HepG2 (cell line): ENCODE measurements around the gene SPACA4. TPM values are rescaled to one million over a fixed set of nuclear protein-coding genes. Genes with fewer than 3 reads are reported as not detected.

Source experiments
- CENPBD1 ChIP-seq: sonication (generic); formaldehyde crosslinking; IDR thresholded peaks from 2 replicates; pipeline ENCODE4 v1.8.0; 2022; ENCODE audit warnings: missing genetic modification reagents, low read depth, mild to moderate bottlenecking, borderline replicate concordance
- CTCF ChIP-seq: sonication (generic); formaldehyde crosslinking; IDR thresholded peaks from 2 replicates; pipeline ENCODE4 v1.5.0; 2020; ENCODE audit warnings: mild to moderate bottlenecking, missing genetic modification reagents, moderate library complexity
- DMTF1 ChIP-seq: sonication (generic); formaldehyde crosslinking; IDR thresholded peaks from 2 replicates; pipeline ENCODE4 v1.4.0; 2020; ENCODE audit warnings: mild to moderate bottlenecking, missing genetic modification reagents
- KDM5B ChIP-seq: sonication (generic); formaldehyde crosslinking; IDR thresholded peaks from 2 replicates; pipeline ENCODE4 v1.4.0; 2020; ENCODE audit warnings: missing genetic modification reagents, mild to moderate bottlenecking, borderline replicate concordance
- KLF13 ChIP-seq: sonication (generic); formaldehyde crosslinking; IDR thresholded peaks from 2 replicates; pipeline ENCODE4 v1.4.0; 2020; ENCODE audit warnings: mild to moderate bottlenecking, missing genetic modification reagents
- NR2F6 ChIP-seq, 2 experiments: IDR thresholded peaks; 2 replicates each; pipeline ENCODE4 v1.6.1; 2016; ENCODE audit warnings: antibody characterized with exemption in 1 of 2, mild to moderate bottlenecking in 1 of 2
- POGZ ChIP-seq: sonication (generic); formaldehyde crosslinking; IDR thresholded peaks from 2 replicates; pipeline ENCODE4 v1.4.0; 2020; ENCODE audit warnings: mild to moderate bottlenecking, missing genetic modification reagents
- ZC3H13 ChIP-seq: sonication (generic); formaldehyde crosslinking; IDR thresholded peaks from 2 replicates; pipeline ENCODE4 v1.8.1; 2023; ENCODE audit warnings: mild to moderate bottlenecking, missing genetic modification reagents, moderate library complexity
- ZNF280D ChIP-seq: sonication (generic); formaldehyde crosslinking; IDR thresholded peaks from 2 replicates; pipeline ENCODE4 v1.5.1; 2020; ENCODE audit warnings: mild to moderate bottlenecking, missing genetic modification reagents
- ZNF343 ChIP-seq: sonication (generic); formaldehyde crosslinking; IDR thresholded peaks from 2 replicates; pipeline ENCODE4 v1.4.0; 2020; ENCODE audit warnings: mild to moderate bottlenecking, missing genetic modification reagents
- ZNF350 ChIP-seq: sonication (generic); formaldehyde crosslinking; IDR thresholded peaks from 2 replicates; pipeline ENCODE4 v1.4.0; 2020; ENCODE audit warnings: mild to moderate bottlenecking, low read depth, missing genetic modification reagents, borderline replicate concordance
- ZNF574 ChIP-seq: sonication (generic); formaldehyde crosslinking; IDR thresholded peaks from 2 replicates; pipeline ENCODE4 v1.4.0; 2020; ENCODE audit warnings: missing genetic modification reagents
- ZNF710 ChIP-seq: sonication (generic); formaldehyde crosslinking; IDR thresholded peaks from 2 replicates; pipeline ENCODE4 v1.5.0; 2020; ENCODE audit warnings: mild to moderate bottlenecking, missing genetic modification reagents, borderline replicate concordance
- ZNF83 ChIP-seq: sonication (generic); formaldehyde crosslinking; IDR thresholded peaks from 2 replicates; pipeline ENCODE4 v1.4.0; 2020; ENCODE audit warnings: missing genetic modification reagents, mild to moderate bottlenecking, borderline replicate concordance
- polyA plus RNA-seq, 8 experiments: library from polyadenylated mRNA; depleted of rRNA in 3 of 8; stranded (reverse) in 7 of 8; unstranded in 1 of 8; fragments of >200 nt; fragmentation: Illumina TruSeq in 4 of 8; extraction: Trizol in 4 of 8; gene quantifications; 2 replicates each; pipeline versions ENCODE4 v1.2.1 to v1.2.3, GENCODE V29; 2011 to 2016; ENCODE audit warnings: low read depth in 4 of 8, missing spikeins in 1 of 8, mixed read lengths in 1 of 8; ENCODE audit not compliant: insufficient read depth in 1 of 8
- total RNA-seq, 5 experiments: library from RNA; depleted of rRNA; stranded (reverse); fragments of >200 nt; fragmentation: Illumina TruSeq; extraction: Trizol; gene quantifications; 2 replicates each; pipeline ENCODE4 v1.2.3, GENCODE V29; 2016; ENCODE audit warnings: low read depth in 1 of 5

Gene SPACA4
- total and polyA plus RNA-seq, 2 of the 13 experiments (the other 11 are each of a cell fraction or from before 2014, with no cell fraction given), result not detected

GRCh38 chr19:48646001-48646721 is 39.6 kb downstream of the SPACA4 start, which contains the start of gene CA11 (continued):
- TF ChIP-seq ZNF710 (CRISPR knock-in tag), result peak; percentile 46; the same call in 1 of the 2 replicates
- TF ChIP-seq KDM5B (CRISPR knock-in tag), result peak; percentile 55; the same call in 1 of the 2 replicates
- 0 out of 2 replicates have a peak, but pooled peaks have one; percentile 21 for TF ChIP-seq POGZ (CRISPR knock-in tag)
- TF ChIP-seq KLF13, result no peak
- no peak for TF ChIP-seq ZNF280D (CRISPR knock-in tag)
- no peak for TF ChIP-seq DMTF1 (CRISPR knock-in tag)
- TF ChIP-seq ZC3H13, result 0 out of 2 replicates have a peak, but pooled peaks have one; percentile 14
- TF ChIP-seq NR2F6 (IDR thresholded peaks at IDR 0.05), result no peak
- peak; percentile 35; the same call in 1 of the 2 replicates for TF ChIP-seq NR2F6 (CRISPR knock-in tag; IDR thresholded peaks at IDR 0.05)
- 0 out of 2 replicates have a peak, but pooled peaks have one; percentile 35 for TF ChIP-seq ZNF350 (CRISPR knock-in tag)
- TF ChIP-seq ZNF574, result peak; percentile 71
- TF ChIP-seq ZNF343 (CRISPR knock-in tag), result no peak
- peak; percentile 98 for TF ChIP-seq CTCF
- TF ChIP-seq ZNF83 (CRISPR knock-in tag), result 0 out of 2 replicates have a peak, but pooled peaks have one; percentile 48
- no peak for TF ChIP-seq CENPBD1
